GM18498 (cell line): ENCODE results near the gene MAD1L1.
A peak's percentile ranks its signal among the peaks of the same experiment; 100 is the strongest.

Experiments
- ATAC-seq: cut with Tn5 transposase; IDR thresholded peaks from one replicate; pipeline ENCODE4 v1.9.1; 2021; ENCODE audit warnings: mild to moderate bottlenecking, moderate library complexity; ENCODE audit not compliant: unreplicated experiment

Gene MAD1L1

DNA sequence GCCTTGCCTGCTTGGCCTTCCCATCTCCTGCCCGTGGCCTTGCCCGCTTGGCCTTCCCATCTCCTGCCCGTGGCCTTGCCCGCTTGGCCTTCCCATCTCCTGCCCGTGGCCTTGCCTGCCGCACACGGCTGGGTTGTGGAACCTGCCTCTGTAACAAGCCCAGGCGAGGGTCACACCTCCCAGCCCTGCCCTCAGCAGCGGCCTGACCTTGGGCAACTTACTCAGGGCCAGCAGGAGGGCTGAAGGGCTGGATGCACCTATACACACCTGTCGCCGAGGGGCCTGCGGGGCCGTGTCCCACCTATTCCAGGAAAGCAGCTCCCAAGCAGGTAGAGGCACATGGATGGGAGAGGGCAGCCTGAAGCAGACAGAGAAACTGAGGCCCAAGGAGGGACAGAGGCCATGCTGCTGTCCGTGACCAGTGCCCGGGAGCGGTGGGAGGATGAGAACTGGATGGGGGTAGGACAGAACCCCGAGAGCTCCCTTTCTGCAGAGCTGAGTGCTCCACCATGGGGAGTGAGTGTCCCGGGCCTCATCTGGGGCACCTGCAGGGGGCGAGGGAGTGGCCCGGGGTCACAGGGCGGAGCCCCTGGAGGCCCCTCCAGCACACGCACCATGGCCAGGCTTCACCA is 285.0 kb downstream of the MAD1L1 start:
- no peak for ATAC-seq

DNA sequence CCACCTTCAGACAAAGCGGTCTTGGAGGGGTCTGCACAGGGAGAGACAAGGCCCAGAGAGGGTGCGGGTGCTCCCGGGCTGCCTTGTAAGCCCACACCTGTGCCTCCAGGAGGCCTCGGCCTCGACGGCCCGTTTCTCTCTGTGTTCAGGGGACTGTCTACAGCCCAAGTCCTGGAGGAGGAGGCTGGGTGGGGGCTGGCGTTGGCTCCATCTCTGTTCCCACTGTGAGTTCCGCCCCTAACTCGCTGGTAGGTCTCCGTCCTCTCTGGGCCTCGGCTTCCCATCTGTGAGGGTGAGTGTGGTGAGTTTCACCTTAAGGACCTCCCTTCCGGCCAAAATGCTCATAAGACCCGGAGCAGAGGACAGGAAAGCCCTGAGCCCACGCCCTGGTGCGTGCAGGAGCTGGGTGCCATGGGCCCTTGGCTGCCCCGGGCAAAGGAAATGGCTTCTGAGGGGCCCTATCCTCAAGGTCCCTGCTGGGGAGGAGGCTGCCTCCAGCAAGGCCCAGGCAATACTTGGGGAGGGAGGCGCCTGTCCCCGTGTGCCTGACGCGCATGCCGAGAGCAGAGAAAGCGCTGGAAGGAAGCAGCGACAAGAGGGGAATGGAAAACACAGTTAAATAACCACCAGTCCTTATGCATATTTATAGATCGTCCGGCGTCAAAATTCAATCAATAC is 285.8 kb downstream of the MAD1L1 start:
- ATAC-seq = no peak

DNA sequence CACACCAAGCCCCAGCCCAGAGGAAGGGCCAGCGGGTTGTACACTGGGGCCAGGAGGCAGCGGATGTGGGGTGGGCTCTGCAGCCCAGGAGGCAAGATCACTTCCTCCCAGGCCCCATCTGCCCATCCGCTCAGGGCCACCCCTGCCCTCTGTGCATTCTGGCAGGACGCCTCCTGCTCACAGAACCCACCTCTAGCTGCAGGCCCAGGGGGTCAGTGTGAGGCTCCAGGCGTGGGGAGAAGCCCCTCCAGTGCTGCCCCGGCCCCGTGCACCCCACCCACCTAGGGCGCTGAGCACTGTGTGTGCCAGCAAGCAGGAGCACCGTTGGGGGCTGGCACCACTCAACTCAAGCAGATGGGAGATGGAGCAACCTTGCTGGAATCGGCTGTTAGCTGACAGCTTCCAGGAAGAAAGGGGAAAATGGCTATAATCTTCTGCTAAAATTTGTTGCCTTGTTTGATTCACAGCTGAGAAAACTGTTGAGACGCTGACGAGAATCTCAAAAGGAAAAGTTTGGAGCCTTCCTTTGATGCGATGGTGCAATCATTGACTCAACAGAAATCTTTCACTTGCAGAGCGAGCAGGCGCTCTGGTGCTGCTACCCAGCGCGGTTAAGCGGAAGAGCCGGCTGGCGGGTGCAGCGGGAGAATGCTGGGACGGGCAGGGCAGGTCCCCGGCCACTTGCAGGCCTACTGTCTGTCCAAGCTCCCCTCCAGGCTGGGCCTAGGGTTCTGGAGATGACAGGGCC is 286.5 kb downstream of the MAD1L1 start:
- ATAC-seq = no peak

DNA sequence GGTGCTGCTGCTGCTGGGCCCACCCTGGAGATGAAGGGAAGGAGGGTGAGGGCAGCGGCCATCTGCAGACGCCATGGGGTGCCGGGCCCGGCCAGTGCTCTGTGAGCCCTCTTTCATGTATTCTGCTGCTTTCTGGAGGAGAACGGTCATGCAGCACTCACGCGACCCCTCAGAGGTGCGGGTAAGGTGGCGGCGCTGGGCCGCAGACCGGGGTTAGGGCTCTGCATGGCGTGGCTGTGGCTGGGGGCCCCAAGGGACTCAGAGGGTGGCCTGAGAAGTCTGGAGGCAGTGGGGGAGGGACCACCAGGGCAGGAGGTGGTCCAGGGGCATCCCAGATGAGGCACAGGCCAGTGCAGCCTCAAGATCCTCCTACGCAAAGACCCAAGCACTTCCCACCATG is 287.2 kb downstream of the MAD1L1 start:
- ATAC-seq = no peak

DNA sequence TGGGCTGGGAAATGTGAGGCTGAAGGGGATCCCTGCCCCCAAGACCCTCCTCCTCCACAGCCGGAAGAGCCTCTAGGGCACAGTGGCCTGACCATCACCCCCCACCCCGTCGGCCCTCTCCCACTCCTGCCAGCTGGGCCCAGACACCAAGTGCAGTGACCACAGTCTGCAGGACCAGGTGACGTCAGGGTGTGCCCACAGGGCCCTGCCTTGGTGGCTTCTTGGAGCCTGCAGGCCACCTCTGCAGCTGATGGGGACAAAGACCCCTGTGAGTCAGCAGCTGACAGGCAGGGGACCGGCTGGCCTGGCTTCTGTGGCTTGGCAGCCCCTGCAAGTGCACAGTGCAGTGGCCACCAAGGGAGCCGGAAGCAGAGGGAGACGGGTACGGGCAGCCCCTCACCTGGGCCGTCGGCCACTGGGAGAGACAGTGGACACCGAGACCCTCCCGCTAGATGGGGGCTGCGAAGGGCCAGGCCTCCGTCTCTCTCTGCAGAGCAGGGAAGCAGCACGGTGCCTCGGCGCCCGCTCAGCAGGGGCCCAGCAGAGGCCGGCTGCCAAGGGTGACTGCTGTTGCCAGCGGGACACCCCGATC is 288.0 kb downstream of the MAD1L1 start:
- ATAC-seq = no peak

DNA sequence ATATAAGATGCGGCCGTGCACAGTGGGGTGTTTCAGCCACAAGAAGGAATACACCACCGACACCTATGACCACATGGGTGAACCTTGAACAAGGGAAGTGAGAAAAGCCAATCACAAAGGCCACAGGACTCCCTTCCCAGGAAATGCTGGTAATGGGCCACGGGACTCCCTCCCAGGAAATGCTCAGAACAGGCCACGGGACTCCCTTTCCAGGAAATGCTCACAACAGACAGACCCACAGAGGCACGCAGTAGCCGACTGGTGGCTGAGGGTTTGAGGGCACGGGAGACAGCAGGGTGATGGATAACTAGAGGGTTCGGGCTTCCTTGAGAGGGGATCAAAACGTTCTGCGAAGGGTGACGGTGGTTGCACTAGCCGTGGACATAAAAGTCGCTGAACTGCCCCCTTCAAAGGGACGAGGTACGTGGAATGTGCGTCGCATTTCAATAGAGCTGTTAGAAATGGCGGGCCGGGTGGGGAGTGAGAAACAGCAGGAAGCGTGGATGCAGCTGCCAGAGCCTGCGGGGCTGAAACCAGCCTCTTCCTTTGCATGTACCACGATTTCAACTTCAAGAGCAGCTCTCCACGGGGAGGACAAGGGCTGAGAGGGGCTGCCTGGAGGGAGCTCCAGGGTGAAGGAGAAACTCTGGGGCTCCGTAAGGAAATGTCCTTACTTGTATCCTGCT is 288.7 kb downstream of the MAD1L1 start:
- ATAC-seq = no peak

DNA sequence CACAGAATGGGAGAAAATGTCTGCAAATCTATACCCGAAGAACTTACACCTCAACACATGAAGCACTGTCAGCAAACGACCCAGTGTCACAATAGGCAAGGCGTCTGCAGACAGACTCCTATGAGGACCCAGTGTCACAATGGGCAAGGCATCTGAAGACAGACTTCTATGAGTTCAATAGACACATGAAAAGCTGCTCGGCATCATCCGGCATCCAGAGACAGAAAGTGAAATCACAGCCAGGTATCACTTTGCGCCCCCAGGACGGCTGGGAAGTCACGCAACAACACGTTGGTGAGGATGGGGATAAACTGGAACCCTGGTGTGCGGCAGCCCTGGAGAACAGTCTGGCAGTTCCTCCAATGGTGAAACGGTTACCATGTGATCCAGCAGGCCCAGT is 289.4 kb downstream of the MAD1L1 start:
- no peak for ATAC-seq

DNA sequence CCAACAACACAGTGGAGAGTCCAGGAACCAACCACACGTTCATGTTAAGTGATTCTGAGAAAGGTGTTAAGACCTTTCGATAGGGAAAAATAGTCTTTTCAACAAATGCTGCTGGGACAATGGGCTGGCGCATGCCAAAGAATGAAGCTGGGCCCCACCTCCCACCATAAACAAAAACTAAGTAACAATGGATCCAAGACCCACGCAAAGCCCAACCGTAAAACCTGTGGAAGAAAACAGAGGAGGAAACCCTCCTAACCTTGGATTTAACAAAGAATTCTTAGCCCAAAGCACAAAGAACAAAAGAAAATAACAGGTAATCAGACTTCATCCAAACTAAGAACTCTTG is 289.8 kb downstream of the MAD1L1 start:
- ATAC-seq = no peak

DNA sequence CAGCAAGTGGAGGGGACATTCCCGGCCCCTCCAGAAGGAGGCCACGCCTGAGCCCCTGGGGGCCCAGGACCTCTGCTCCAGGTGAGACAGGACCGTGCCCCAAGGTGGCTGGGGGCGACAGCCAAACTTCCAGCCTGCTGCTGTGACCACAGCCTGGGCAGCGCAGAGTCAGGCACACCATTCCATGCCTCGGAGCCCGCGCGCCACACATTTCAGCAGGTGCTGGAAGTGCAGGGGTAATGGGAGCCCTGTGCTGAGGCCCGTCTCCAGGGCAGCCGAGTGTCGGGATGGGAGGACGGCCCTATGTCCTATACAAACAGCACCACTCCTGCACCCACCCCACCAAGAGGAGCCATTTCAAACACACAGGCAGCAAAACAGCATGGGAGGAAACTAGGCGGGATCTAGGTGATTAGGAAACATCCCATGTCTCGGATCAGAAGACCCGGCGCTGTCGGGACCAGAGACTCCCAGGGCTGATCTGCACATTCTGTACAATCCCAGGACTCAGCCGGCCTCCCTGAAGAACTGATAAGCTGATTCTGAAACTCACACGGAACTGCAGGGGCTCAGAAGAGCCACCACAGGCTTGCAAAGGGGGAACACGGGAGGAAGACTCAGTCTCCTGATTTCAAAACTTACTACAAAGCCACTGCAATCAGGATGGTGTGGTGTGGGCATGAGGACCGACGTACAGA is 290.4 kb downstream of the MAD1L1 start:
- no peak for ATAC-seq

DNA sequence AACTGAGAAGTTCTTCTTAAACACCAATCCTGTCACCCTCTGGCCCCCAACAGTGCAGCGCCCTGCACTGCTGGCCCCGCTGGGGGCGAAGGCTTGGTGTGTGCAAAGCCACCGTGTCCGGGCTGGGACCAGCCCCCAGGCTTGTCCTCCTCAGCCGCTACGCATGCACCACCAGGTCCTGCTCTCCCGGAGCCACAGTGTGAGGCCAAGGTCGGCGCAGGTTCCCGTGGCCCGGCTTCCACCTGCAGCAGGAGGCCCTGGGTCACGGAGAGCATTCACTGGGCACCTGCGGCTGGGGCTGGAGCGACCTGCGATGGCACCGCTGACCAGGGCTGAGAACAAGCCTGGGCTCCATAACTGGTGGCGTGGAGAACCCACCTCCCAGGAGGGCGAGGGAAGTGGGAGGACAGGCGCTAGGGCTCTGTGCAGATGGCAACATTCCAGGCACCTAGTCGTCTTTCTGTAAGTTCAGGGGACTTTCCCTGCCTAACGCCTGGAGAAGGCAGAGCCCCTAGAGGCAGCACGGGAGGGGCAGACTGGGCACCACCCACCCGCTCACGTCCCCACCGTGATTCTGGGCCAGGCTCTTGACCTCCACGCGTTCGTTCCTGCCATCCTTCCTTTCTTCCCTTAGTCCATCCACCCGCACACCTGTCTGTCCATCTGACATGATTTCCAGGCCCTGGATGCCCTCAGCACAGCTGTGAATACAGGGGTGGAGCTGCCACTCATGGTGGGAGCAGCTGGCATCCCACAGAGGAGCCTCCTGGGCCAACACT is 291.1 kb downstream of the MAD1L1 start:
- no peak for ATAC-seq

DNA sequence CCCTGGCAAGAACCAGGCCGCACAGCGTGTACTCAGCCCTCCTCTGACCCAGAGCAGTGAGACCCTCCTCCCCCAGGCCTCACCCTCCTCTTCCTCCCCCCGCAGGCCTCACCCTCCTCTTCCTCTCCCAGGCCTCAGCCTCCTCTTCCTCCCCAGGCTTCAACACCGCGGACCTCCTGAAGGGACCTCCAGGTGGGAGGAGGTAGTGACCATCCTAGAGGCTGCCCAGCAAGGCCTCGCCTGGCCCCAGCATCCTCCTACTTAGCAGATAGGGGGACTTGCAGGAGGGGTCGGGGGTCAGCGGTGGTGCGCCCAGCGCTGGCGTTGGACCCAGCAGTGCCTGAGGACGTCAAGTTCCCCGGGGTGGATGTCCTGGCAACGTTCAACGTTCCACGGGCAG is 291.9 kb downstream of the MAD1L1 start:
- peak; percentile 27 for ATAC-seq

DNA sequence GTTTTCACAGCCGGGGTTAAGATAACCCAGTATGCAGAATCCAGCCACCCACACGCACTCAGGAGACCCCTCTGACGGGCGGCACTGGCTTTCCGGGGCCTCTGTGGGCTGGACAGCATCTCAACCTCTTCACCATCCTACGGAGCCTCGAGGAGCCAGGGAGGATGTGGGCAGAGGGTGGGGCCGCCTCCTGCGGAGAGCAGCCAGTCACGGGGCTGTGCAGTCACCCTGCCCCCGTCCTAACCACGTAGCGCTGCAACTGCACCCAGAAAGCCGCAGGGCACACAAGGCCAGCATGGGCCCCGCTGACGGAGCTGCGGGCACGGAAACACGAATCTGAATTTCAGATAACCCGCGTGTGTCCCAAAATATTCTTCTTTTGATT is 292.4 kb downstream of the MAD1L1 start:
- ATAC-seq = peak; percentile 96

DNA sequence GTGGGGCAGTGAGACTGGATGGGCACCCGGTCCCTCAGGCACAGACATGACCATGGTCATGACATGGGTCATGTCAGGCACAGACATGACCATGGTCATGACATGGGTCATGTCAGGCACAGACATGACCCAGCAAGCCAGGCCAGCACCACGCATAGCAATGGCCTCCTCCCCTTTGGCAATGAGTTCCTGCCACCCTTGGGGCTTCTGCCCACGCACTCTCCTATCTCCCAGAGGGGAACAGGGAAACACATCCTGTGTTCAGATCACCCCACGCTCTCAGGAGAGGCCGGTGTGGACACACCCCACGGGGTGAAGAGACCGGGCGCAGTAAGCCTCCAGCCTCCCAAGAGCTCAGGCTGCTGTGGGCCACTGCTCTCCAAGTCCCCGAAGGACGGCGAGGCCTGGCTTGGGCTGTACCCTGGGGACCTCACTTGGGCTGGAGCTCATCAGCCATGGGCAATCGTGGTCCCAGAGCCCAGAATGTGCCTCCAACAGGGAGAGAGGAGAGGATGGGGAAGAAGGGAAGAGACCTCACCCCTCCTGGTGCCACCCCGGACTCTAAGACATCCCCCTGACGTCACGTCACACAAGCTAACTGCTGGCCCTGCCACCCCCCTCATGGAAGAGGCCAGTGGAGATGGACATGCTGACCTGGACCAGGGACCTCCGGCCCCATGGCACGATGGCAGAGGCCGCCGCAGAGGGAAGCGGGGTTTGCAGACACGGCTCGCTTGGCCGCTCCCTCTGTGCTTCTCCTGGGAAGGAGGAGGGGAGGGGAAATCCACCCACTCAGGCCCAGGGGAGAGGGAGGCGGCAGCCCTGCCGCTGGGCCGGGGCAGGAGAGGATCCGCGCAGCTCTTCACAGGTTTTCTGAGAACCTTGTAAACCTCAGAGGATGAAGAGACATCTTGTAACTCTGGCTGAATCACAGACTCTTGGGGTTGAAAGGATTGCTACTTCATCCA is 293.0 kb downstream of the MAD1L1 start:
- ATAC-seq = peak; percentile 16

DNA sequence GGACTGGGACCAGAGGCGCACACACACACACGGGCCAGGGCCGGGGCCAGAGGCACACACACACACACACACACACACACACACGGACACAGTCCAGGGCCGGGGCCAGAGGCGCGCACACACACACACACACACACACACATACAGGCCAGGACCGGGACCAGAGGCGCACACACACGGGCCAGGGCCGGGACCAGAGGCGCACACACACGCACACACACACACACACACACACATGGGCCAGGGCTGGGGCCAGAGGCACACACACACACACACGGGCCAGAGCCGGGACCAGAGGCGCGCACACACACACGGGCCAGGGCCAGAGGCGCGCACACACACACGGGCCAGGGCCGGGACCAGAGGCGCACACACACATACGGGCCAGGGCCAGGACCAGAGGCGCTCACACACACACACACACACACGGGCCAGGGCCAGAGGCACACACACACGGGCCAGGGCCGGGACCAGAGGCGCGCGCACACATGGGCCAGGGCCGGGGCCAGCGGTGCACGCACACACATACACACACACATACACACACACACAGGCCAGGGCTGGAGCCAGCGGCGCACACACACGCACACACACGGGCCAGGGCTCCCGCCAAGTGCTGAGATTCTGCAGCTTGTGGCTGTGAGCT is 293.8 kb downstream of the MAD1L1 start:
- ATAC-seq = peak; percentile 8

DNA sequence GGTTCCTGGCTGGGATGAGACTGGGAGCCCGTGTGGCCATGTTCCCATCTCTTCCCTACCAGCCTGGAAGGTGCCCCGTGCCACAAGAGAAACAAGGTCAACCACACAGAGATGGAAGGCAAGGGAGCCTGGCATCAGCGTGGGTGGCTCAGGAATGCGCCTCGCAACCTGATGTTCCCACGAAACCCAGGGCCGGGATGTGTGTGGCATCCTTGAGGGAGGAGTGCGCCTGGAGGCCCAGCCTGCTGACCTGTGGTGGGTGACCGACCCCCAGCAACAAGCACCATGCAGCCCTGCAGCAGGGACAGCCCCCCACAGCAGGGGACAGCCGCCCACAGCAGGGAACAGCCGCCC is 295.5 kb downstream of the MAD1L1 start:
- no peak for ATAC-seq

DNA sequence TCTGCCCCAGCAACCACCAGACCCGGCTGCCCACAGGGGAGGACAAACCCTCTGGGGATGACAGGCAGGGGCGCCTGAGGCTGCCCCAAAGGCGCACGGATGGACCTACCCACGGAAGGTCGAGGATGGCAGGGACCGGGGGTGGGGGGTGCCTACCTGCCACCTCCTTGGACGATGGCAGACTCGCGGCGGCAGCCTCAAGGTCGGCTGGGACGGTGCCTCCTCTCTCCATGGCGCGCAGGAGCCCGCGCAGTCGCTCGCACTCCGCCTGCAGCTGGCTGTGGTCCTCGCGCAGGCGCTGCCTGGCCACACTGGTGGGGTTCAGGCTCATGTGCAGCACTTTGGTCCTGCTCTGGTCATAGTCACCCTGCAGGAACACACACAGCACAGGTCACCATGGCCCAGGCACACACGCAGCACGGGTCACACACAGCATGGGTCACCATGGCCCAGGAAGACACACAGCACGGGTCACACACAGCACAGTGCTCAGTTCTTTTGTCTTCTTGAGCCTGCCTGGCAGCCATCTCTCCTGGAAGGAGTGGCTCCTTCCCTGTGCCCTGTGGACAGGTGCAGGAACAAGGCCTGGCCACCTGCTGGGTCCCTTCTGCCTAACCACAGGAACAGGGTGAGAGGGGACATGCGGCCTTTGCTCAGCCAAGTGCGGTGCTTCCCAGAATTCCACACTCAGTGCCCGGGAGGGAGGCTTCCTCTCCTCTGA is 296.1 kb downstream of the MAD1L1 start:
- ATAC-seq = no peak

DNA sequence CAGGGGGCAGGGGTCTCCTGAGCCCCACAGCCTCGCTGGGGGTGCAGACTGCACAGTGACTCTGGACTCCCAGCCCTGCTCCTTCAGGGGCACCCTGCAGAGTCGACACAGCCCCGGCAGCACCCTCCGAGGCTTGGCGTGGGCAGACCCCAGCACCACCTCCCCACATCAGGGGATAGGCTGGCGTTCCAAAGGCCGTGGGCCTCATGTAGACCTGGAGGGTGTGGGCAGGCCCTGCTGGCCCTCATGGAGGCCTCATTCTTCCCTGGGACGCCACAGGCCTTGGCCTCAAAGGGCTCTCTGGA is 296.8 kb downstream of the MAD1L1 start:
- no peak for ATAC-seq
